Limb (tissue), 2 donors: ENCODE results near the gene TCF12.

ENCODE experiments used
- DNase-seq, 2 donors: peaks; one replicate each; pipeline ENCODE4 v3.0.0-alpha.2; 2016; ENCODE audit errors: extremely low spot score in 2 of 2

The TCF12 gene

GRCh38 chr15:57015897-57016296, 97.5 kb downstream of the TCF12 start:
- DNase-seq: no peak

GRCh38 chr15:57017024-57017423, 98.6 kb downstream of the TCF12 start:
- no peak for DNase-seq

GRCh38 chr15:57018151-57018550, 99.7 kb downstream of the TCF12 start:
- DNase-seq: no peak

- no peak for DNase-seq
Observed at GRCh38 chr15:57019496-57020160, 101.2 kb downstream of the TCF12 start.

- no peak for DNase-seq
Observed at GRCh38 chr15:57025264-57025926, 107.0 kb downstream of the TCF12 start.

- no peak for DNase-seq
Observed at GRCh38 chr15:57026016-57026592, 107.7 kb downstream of the TCF12 start.

- DNase-seq: no peak
Observed at GRCh38 chr15:57027596-57027995, 109.2 kb downstream of the TCF12 start.

GRCh38 chr15:57028176-57028575, 109.7 kb downstream of the TCF12 start:
- no peak for DNase-seq

GRCh38 chr15:57030011-57030410, 111.6 kb downstream of the TCF12 start:
- no peak for DNase-seq

- DNase-seq: no peak
Observed at GRCh38 chr15:57031082-57031481, 112.6 kb downstream of the TCF12 start.

- DNase-seq: peak in 1 of 2 donors; percentile 32
Observed at GRCh38 chr15:57031605-57032004, 113.2 kb downstream of the TCF12 start.

- no peak for DNase-seq
Observed at GRCh38 chr15:57032338-57032737, 113.9 kb downstream of the TCF12 start.

- no peak for DNase-seq
Observed at GRCh38 chr15:57033715-57034439, 115.4 kb downstream of the TCF12 start.

- no peak for DNase-seq
Observed at GRCh38 chr15:57034613-57035012, 116.2 kb downstream of the TCF12 start.

GRCh38 chr15:57035664-57036063, 117.2 kb downstream of the TCF12 start:
- no peak for DNase-seq

- DNase-seq: no peak
Observed at GRCh38 chr15:57036352-57036751, 117.9 kb downstream of the TCF12 start.

GRCh38 chr15:57037548-57037947, 119.1 kb downstream of the TCF12 start:
- DNase-seq: no peak

- no peak for DNase-seq
Observed at GRCh38 chr15:57038040-57038439, 119.6 kb downstream of the TCF12 start.

- DNase-seq: no peak
Observed at GRCh38 chr15:57038496-57038895, 120.1 kb downstream of the TCF12 start.

- no peak for DNase-seq
Observed at GRCh38 chr15:57041416-57041815, 123.0 kb downstream of the TCF12 start.

GRCh38 chr15:57044072-57044702, 125.7 kb downstream of the TCF12 start:
- DNase-seq: no peak

- DNase-seq: no peak
Observed at GRCh38 chr15:57044970-57045369, 126.5 kb downstream of the TCF12 start.
